LNCaP clone FGC (cell line): Measurements from ENCODE around the gene PLD1.
A peak's percentile ranks its signal among the peaks of the same experiment; 100 is the strongest.

Experiments used
- DNase-seq: peaks from one replicate; pipeline ENCODE4 v3.0.0-alpha.2; 2011; ENCODE audit warnings: low read depth
- H3K4me3 ChIP-seq: 2 replicates; pipeline ENCODE4 v1.5.1; 2011; ENCODE audit warnings: mild to moderate bottlenecking, low read depth, low read length, control low read depth
- TF ChIP-seq, protein P1 (sequence below): IDR thresholded peaks from 2 replicates; pipeline ENCODE4 v1.5.1; 2012; ENCODE audit warnings: mild to moderate bottlenecking; ENCODE audit not compliant: control insufficient read depth, insufficient read depth; ENCODE audit errors: extremely low read depth

The PLD1 gene

DNA sequence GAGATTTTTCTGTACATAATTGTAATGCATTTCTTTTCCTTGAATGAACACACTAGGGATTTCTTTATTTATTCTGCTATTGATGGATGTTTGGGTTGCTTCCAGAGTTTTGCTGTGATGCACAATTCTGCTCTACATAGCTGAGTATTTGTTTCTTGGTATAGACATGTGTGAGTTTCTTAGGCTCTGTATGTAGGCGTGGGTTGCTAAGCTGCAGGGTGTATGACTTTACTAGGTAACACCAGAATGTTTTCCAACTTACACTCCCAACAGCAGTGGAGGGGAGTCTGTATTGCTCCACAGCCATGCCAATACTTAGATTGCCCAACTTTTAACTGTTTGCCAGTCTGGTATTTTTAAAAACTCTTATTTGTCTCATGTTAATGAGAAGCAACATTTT is 194.6 kb downstream of the PLD1 start:
- TF ChIP-seq, protein P1, sequence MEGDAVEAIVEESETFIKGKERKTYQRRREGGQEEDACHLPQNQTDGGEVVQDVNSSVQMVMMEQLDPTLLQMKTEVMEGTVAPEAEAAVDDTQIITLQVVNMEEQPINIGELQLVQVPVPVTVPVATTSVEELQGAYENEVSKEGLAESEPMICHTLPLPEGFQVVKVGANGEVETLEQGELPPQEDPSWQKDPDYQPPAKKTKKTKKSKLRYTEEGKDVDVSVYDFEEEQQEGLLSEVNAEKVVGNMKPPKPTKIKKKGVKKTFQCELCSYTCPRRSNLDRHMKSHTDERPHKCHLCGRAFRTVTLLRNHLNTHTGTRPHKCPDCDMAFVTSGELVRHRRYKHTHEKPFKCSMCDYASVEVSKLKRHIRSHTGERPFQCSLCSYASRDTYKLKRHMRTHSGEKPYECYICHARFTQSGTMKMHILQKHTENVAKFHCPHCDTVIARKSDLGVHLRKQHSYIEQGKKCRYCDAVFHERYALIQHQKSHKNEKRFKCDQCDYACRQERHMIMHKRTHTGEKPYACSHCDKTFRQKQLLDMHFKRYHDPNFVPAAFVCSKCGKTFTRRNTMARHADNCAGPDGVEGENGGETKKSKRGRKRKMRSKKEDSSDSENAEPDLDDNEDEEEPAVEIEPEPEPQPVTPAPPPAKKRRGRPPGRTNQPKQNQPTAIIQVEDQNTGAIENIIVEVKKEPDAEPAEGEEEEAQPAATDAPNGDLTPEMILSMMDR: no peak
- no peak overlapping the region for H3K4me3 ChIP-seq
- no peak for DNase-seq

DNA sequence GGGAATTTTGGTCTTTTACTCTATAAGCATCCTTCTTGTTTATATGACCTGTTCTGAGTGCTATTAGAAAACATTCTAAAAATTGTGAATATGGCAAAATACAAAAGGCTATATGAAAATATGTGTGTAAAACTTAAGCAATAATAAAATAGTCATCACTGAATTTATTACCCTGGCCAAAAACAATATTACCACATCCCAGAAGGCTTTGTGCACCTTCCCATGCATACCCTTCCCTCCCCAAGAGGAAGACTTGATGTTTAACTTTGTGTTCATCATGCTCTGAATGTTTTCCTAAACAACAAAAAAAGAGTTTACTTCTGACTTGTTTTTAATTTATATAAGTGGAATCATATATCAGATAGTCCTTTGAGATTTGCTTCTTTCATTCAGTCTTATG is 195.0 kb downstream of the PLD1 start:
- TF ChIP-seq, protein P1: no peak
- DNase-seq: no peak
- no peak overlapping the region for H3K4me3 ChIP-seq

DNA sequence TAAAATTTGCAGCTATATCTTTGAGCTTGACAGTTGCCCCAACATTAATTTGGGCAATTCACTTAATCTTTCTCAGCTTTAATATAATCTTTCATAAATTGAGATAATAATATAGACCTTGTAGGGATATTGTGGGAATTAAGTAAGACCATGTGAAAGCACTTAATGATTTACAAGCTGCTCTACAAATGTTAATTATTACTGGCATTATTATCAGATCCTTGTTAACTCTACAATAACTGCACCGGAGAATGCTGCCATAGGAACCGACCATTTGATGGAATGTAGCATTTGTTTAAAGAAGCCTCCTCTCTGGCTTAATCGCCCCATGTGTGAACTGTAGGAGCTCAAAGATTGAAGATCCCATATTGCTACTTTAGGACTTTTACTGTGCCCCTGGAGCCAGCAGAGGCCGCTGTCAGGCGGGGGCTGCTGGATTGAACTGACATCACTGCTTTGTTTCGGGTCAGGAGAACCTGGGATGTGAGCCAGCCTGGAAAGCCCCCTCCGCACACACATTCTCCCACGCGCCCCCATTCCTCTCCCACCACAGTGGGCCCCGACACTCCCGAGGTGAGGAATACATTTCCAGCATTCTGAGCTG is 195.9 kb downstream of the PLD1 start:
- DNase-seq: no peak
- H3K4me3 ChIP-seq: no peak overlapping the region
- TF ChIP-seq, protein P1: 0 out of 2 replicates have a peak, but pooled peaks have one; percentile 19

DNA sequence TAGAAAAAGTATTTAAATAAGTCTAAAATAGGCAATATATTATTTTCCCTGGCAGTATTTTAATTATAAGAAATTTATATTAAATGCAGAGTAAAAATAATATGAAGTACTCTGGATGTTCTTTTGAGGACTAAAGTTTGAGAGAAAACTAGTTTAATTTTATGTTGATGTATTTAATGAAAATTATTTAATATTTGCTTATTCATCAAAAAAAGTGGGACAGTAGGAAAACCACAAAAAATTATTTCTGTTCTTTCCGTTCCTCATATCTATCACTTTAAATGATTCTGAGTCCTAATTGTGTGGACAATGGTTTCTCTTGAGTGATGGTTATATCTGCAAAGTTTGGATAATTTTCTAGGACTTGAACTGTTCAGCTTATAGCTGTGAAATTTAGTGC is 202.8 kb downstream of the PLD1 start:
- no peak overlapping the region for H3K4me3 ChIP-seq
- DNase-seq: no peak
- TF ChIP-seq, protein P1: no peak

DNA sequence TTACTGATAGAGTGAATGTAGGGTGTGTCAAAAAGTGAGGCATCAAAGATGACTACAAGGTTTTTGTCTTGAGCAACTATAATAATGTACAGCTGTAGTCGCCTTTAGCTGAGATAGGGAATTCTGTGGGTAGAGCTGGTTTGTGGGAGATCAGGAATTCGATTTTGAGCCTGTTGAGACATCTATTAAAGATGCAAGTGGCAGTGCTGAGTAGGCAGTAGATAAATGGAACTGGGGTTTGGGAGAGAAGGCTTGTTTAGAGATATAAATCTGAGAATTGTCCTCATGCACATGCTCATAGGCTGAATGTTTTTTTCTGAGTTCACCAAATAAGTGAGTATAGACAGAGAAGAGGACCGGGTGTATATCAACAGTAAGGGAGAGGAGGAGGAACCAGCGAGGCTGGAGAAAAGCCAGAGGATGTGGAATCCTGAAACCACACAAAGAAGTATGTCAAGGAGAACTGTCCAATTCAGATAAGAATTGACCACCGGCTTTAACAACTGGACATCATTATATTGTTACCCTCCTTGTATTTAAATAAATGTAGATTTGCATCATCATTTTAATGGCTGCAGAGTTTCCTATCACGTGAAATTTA is 204.0 kb downstream of the PLD1 start:
- DNase-seq: no peak
- no peak overlapping the region for H3K4me3 ChIP-seq
- TF ChIP-seq, protein P1: no peak

DNA sequence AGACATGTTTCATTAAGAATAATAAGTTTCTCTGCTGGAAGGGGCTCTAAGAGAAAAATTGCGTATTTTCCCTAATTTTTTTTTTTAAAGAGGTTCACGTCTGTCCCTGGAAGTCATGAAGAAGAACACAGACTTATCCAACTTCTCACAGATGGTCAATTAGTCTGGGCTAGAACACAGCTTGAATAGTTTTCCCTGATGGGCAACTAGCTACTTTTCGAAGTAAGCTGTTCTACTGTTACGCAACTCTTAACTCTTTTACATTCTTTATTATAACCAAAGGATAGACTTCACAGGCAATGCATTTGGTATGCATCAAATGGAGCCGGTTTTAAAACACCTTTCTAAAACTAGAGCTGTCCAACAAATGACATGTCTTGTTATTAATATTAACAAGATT is 205.9 kb downstream of the PLD1 start:
- TF ChIP-seq, protein P1: no peak
- no peak for DNase-seq
- H3K4me3 ChIP-seq: no peak overlapping the region

DNA sequence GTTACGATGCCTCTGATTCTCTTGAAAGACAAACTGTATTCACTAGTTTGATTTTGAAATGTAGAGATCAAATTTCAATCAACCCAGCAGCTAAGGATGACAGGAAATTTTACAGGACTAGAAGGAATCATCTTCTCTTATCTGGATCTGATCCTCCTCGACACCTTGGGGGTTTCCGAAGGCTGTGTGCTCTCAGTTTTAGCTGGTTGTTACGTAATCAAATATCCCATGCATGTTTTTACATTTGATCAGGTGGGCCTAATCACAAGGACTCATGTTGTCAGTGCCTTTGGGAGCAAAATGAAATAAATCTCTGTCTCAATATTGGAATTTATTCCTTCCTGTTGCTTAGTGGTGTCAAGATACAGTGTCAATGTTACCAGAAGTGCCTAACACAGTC is 208.2 kb downstream of the PLD1 start:
- TF ChIP-seq, protein P1: no peak
- DNase-seq: no peak
- no peak overlapping the region for H3K4me3 ChIP-seq
